Panc1 (cell line): ENCODE results near the gene CEP63.

Experiments used
- CTCF ChIP-seq: fragments of 450-650 bp; IDR thresholded peaks from 2 replicates; pipeline ENCODE4 v1.5.1; 2017; ENCODE audit warnings: mild to moderate bottlenecking
- POLR2AphosphoS5 ChIP-seq: IDR thresholded peaks from 2 replicates; pipeline ENCODE4 v1.6.1; 2012; ENCODE audit warnings: mild to moderate bottlenecking, low read depth, low read length, moderate library complexity
- REST ChIP-seq, 2 experiments: IDR thresholded peaks; 2 replicates each; pipeline ENCODE4 v1.6.1; 2011 to 2012; ENCODE audit warnings: low read depth in 2 of 2, control low read depth in 1 of 2, low read length in 1 of 2, mild to moderate bottlenecking in 1 of 2, moderate library complexity in 1 of 2; ENCODE audit not compliant: insufficient read depth in 1 of 2

- TF ChIP-seq REST (IDR thresholded peaks at IDR 0.05; ENCODE audit: insufficient read depth in 1 of 2, low read depth in 2 of 2, low read length in 1 of 2) (no peak), CTCF (no peak), POLR2AphosphoS5 (no peak)
Observed at GRCh38 chr3:134485075-134485717, 661 bp upstream of the CEP63 start.
